Measurements from ENCODE around the gene SGTA.

GRCh38 chr19:2812414-2813234, 29.6 kb upstream of the SGTA start:
- TF ChIP-seq CTCF (IDR thresholded peaks at IDR 0.05): no peak
- TF ChIP-seq POLR2A (IDR thresholded peaks at IDR 0.05): no peak
- TF ChIP-seq EP300 (IDR thresholded peaks at IDR 0.05; ENCODE audit: low read depth): no peak
- TF ChIP-seq POLR2AphosphoS5 (IDR thresholded peaks at IDR 0.05): no peak

Data from transverse colon (tissue), 4 donors.